Measurements from ENCODE around the gene CATSPERD. TPM values are rescaled to one million over a fixed set of nuclear protein-coding genes. Genes with fewer than 3 reads are reported as not detected.

Gene CATSPERD
- total and polyA plus RNA-seq, 9 of the 15 experiments (the other 6 are each of a cell fraction or from before 2014, with no cell fraction given), result not detected

DNA sequence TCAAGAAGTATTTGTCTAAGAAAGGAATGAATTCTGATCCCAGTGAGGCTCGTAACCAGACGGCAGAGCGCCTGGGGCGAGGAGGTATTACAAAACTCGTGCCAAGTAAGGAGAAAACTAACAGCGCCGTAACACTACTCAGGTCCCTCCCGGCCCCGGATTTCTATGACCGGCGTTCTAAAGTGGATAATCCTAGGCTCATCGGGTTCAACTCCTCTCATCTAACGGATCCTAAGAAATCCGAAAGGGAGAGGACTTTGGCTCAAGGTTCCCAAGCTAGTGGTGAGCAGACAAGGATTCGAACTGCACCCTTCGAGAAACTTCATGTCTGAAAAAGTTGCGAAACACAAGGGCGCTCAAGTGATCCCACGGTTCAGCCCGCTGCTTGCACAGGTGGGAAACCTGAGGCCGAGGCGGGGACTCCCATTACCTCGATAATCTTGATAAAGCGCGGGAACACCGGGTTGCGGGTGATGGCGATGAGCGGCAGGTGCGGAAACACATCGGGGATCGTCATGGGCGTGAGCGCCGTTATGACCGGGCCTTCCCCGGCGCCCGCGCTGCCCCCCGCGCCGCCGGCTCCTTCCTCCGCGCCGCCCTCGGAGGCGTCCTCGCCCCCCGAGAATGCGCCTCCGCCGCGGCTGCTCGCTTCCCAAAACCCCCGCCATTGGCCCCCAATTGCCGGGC is 1.0 kb upstream of the CATSPERD start (continued):
- TF ChIP-seq, protein P1, sequence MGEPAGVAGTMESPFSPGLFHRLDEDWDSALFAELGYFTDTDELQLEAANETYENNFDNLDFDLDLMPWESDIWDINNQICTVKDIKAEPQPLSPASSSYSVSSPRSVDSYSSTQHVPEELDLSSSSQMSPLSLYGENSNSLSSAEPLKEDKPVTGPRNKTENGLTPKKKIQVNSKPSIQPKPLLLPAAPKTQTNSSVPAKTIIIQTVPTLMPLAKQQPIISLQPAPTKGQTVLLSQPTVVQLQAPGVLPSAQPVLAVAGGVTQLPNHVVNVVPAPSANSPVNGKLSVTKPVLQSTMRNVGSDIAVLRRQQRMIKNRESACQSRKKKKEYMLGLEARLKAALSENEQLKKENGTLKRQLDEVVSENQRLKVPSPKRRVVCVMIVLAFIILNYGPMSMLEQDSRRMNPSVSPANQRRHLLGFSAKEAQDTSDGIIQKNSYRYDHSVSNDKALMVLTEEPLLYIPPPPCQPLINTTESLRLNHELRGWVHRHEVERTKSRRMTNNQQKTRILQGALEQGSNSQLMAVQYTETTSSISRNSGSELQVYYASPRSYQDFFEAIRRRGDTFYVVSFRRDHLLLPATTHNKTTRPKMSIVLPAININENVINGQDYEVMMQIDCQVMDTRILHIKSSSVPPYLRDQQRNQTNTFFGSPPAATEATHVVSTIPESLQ (CRISPR knock-in tag; IDR thresholded peaks at IDR 0.05), result 0 out of 2 replicates have a peak, but pooled peaks have one; percentile 69
- TF ChIP-seq PML (IDR thresholded peaks at IDR 0.05; ENCODE audit: low read length), result no peak
- peak; percentile 85; the same call in 1 of the 2 replicates for TF ChIP-seq NR3C1 (CRISPR knock-in tag; IDR thresholded peaks at IDR 0.05)
- 0 out of 2 replicates have a peak, but pooled peaks have one; percentile 9 for TF ChIP-seq ERF (CRISPR knock-in tag; IDR thresholded peaks at IDR 0.05)
- no peak for TF ChIP-seq SAFB (IDR thresholded peaks at IDR 0.05; ENCODE audit: borderline replicate concordance, low read depth, low read length)
- TF ChIP-seq RUNX1 (IDR thresholded peaks at IDR 0.05; ENCODE audit: low read depth), result no peak
- TF ChIP-seq KDM4B (IDR thresholded peaks at IDR 0.05; ENCODE audit: borderline replicate concordance in 2 of 2, low read depth in 1 of 2), result 0 out of 4 replicates have a peak, but pooled peaks of 1 of the 2 experiments have one; percentile 4
- TF ChIP-seq, protein P2, sequence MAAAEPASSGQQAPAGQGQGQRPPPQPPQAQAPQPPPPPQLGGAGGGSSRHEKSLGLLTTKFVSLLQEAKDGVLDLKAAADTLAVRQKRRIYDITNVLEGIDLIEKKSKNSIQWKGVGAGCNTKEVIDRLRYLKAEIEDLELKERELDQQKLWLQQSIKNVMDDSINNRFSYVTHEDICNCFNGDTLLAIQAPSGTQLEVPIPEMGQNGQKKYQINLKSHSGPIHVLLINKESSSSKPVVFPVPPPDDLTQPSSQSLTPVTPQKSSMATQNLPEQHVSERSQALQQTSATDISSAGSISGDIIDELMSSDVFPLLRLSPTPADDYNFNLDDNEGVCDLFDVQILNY (CRISPR knock-in tag; IDR thresholded peaks at IDR 0.05), result no peak
- TF ChIP-seq FOXJ2 (tag; IDR thresholded peaks at IDR 0.05), result peak; percentile 43; the same call in 1 of the 2 replicates
- TF ChIP-seq CEBPG (CRISPR knock-in tag; IDR thresholded peaks at IDR 0.05), result peak; percentile 65
- peak; percentile 42 to 84; a peak in 2 of 4 replicates for TF ChIP-seq CEBPG (tag; conservative IDR thresholded peaks at IDR 0.05 in 1 of 2, IDR thresholded peaks at IDR 0.05 in 1 of 2)
- TF ChIP-seq, protein P3, sequence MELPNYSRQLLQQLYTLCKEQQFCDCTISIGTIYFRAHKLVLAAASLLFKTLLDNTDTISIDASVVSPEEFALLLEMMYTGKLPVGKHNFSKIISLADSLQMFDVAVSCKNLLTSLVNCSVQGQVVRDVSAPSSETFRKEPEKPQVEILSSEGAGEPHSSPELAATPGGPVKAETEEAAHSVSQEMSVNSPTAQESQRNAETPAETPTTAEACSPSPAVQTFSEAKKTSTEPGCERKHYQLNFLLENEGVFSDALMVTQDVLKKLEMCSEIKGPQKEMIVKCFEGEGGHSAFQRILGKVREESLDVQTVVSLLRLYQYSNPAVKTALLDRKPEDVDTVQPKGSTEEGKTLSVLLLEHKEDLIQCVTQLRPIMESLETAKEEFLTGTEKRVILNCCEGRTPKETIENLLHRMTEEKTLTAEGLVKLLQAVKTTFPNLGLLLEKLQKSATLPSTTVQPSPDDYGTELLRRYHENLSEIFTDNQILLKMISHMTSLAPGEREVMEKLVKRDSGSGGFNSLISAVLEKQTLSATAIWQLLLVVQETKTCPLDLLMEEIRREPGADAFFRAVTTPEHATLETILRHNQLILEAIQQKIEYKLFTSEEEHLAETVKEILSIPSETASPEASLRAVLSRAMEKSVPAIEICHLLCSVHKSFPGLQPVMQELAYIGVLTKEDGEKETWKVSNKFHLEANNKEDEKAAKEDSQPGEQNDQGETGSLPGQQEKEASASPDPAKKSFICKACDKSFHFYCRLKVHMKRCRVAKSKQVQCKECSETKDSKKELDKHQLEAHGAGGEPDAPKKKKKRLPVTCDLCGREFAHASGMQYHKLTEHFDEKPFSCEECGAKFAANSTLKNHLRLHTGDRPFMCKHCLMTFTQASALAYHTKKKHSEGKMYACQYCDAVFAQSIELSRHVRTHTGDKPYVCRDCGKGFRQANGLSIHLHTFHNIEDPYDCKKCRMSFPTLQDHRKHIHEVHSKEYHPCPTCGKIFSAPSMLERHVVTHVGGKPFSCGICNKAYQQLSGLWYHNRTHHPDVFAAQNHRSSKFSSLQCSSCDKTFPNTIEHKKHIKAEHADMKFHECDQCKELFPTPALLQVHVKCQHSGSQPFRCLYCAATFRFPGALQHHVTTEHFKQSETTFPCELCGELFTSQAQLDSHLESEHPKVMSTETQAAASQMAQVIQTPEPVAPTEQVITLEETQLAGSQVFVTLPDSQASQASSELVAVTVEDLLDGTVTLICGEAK (IDR thresholded peaks at IDR 0.05), result no peak
- TF ChIP-seq, protein P3 (CRISPR knock-in tag; IDR thresholded peaks at IDR 0.05), result 0 out of 2 replicates have a peak, but pooled peaks have one; percentile 34
- TF ChIP-seq NR1H2 (CRISPR knock-in tag; IDR thresholded peaks at IDR 0.05), result peak; percentile 78; the same call in 1 of the 2 replicates

Data from K562 (cell line).